ENCODE measurements around the gene PNPO. TPM values are rescaled to one million over a fixed set of nuclear protein-coding genes. Genes with fewer than 3 reads are reported as not detected.

The PNPO gene
- total and polyA plus RNA-seq, 2 of the 4 experiments (the other 2 are of a cell fraction): 13.9 to 34.1 TPM

- Histone ChIP-seq H4K8ac (ENCODE audit: low read depth in 2 of 2, low read length in 2 of 2) (no peak overlapping the region), H3K79me1 (ENCODE audit: low read depth in 1 of 2, low read length in 2 of 2) (no peaks in the 10 kb centered on the region), H3K36me3 (ENCODE audit: control insufficient read depth, insufficient read depth, low read length) (no peaks in the 10 kb centered on the region), H3K4ac (ENCODE audit: low read depth, low read length) (no peak overlapping the region), H3K9me1 (ENCODE audit: insufficient read depth, low read length) (no peaks in the 10 kb centered on the region), H3K4me2 (ENCODE audit: low read depth, low read length) (no peak overlapping the region), H2AFZ (replicated peaks; ENCODE audit: low read length, poor library complexity) (no peak overlapping the region), H3K23ac (ENCODE audit: low read depth, low read length) (no peak overlapping the region), H3K18ac (ENCODE audit: low read depth, low read length) (no peak overlapping the region), H2BK20ac (ENCODE audit: low read depth, low read length) (no peak overlapping the region), H3K27me3 (ENCODE audit: control insufficient read depth, insufficient read depth, low read length) (peaks cover 8% of the 10 kb centered on the region), H2AK5ac (ENCODE audit: low read depth, low read length) (no peak overlapping the region), H3K4me1 (ENCODE audit: control insufficient read depth, insufficient read depth, low read length) (peaks cover 5% of the 10 kb centered on the region; the same call in 1 of the 2 replicates), H4K91ac (ENCODE audit: insufficient read depth, low read depth, low read length) (no peak overlapping the region), H3K9ac (ENCODE audit: low read depth, low read length) (no peak overlapping the region), H3K27ac (ENCODE audit: insufficient read depth, low read length) (no peak overlapping the region), H4K20me1 (ENCODE audit: insufficient read depth, low read length) (no peaks in the 10 kb centered on the region), H2BK15ac (ENCODE audit: low read depth, low read length) (no peak overlapping the region), H2BK120ac (ENCODE audit: low read depth, low read length) (no peak overlapping the region), H3K4me3 (ENCODE audit: insufficient read depth, low read depth, low read length) (no peak overlapping the region), H3K14ac (replicated peaks; ENCODE audit: low read depth, low read length) (no peak overlapping the region), H2AK9ac (replicated peaks; ENCODE audit: low read depth, low read length, poor library complexity) (peak overlapping the region; percentile 76), H2BK5ac (ENCODE audit: low read depth, low read length, poor library complexity, severe bottlenecking) (no peak overlapping the region), H3K56ac (ENCODE audit: extremely low read depth, insufficient read depth, low read length) (no peak overlapping the region), H4K5ac (ENCODE audit: low read depth, low read length) (no peak overlapping the region), H3K9me3 (ENCODE audit: control insufficient read depth, insufficient read depth, low read length) (no peaks in the 10 kb centered on the region; the same call in 1 of the 2 replicates)
- DNase-seq (peak; percentile 15), ATAC-seq (ENCODE audit: low read depth) (peak; percentile 48)
- 57% methylated on average over 3 of the region's 4 CpGs; no CpG with 5 or more reads in 1 of the 2 experiments for WGBS, 2 experiments (ENCODE audit: extremely low coverage in 2 of 2, insufficient read length in 1 of 2)
- TF ChIP-seq MAFK (IDR thresholded peaks at IDR 0.05; ENCODE audit: low read depth, low read length) (no peak), RCOR1 (IDR thresholded peaks at IDR 0.05; ENCODE audit: insufficient replicate concordance, low read length) (no peak), CEBPB (IDR thresholded peaks at IDR 0.05; ENCODE audit: low read depth, low read length) (no peak)
- dilution Hi-C loops (cut with HindIII; ENCODE audit: low sequenced_read_pairs, unreplicated experiment) (no loop called here), in situ Hi-C loops (cut with MboI; ENCODE audit: low sequenced_read_pairs) (no loop called here), intact Hi-C loops (cut with micrococcal nuclease) (no loop called here)
- ChIA-PET CTCF (interaction anchor here (0.6 to 1.7 kb wide), 3 partner anchors 10 to 1067 kb away, joined by 3 to 4 read pairs (median 4); partner anchors contain the start of gene CDK5RAP3), POLR2A (ENCODE audit: unreplicated experiment) (interaction anchor here (0.6 kb wide), 1 partner anchor 54 kb away, joined by 5 read pairs; no protein-coding TSS in a partner anchor)
- BruUV-seq (replicated peaks): no TSS peak
Measured at GRCh38 chr17:47956791-47957590, 15.6 kb downstream of the PNPO start.
